NT2/D1 (cell line): ENCODE measurements around the gene FBXL17.
"Not testable (repeated sequence)": the region's sequence is repeated elsewhere in the genome, so short reads cannot be mapped to it uniquely, and the experiment has no call there.

Experiments used
- DNase-seq: peaks from one replicate; pipeline ENCODE4 v3.0.0-alpha.2; 2011; ENCODE audit warnings: low read depth, low spot score
- H3K27me3 ChIP-seq: 2 replicates; pipeline ENCODE4 v1.6.0; 2011; ENCODE audit warnings: mild to moderate bottlenecking; ENCODE audit not compliant: insufficient read length, insufficient read depth
- H3K36me3 ChIP-seq: 2 replicates; pipeline ENCODE4 v1.6.1; 2011; ENCODE audit warnings: mild to moderate bottlenecking, low read length, mixed read lengths; ENCODE audit not compliant: insufficient read depth, insufficient read length
- H3K4me1 ChIP-seq: 2 replicates; pipeline ENCODE4 v1.5.1; 2011; ENCODE audit not compliant: insufficient read depth, insufficient read length
- H3K4me3 ChIP-seq: 2 replicates; pipeline ENCODE4 v1.5.1; 2011; ENCODE audit warnings: low read depth; ENCODE audit not compliant: insufficient read length
- H3K9ac ChIP-seq: 2 replicates; pipeline ENCODE4 v1.6.0; 2011; ENCODE audit warnings: low read depth; ENCODE audit not compliant: insufficient read length
- H3K9me3 ChIP-seq: 2 replicates; pipeline ENCODE4 v1.5.1; 2011; ENCODE audit warnings: mild to moderate bottlenecking, low read length; ENCODE audit not compliant: insufficient read depth
- SUZ12 ChIP-seq: IDR thresholded peaks from 2 replicates; pipeline ENCODE4 v1.6.1; 2011; ENCODE audit not compliant: insufficient read length, insufficient read depth; ENCODE audit errors: extremely low read depth
- YY1 ChIP-seq: IDR thresholded peaks from 2 replicates; pipeline ENCODE4 v1.6.1; 2011; ENCODE audit not compliant: insufficient read length, insufficient read depth
- ZNF274 ChIP-seq: IDR thresholded peaks from 2 replicates; pipeline ENCODE4 v1.6.1; 2011; ENCODE audit warnings: mild to moderate bottlenecking, low read depth, low read length

Gene FBXL17

DNA sequence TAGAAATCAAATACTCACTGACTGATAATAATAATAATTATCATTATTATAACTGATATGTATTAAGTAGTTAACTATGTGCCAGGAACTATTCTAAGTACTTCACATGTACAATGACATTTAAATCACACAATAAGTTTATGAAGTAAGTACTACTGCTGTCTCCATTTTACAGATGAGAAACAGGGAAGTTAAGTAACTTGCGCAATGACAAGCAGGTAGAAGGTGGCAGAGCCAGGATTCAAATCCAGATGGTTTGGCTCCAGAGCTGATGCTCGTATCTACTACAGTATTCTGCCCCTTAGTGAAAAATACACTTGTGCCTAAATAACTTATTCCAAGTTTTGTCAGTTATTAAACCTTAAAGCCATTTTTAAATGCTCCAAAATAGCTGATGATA, 217.3 kb downstream of the FBXL17 start:
- no peak for DNase-seq
- H3K9me3 ChIP-seq, result no peaks in the 10 kb centered on the region
- H3K36me3 ChIP-seq, result no peaks in the 10 kb centered on the region
- H3K4me1 ChIP-seq, result no peaks in the 10 kb centered on the region
- H3K4me3 ChIP-seq, result no peak overlapping the region
- H3K27me3 ChIP-seq, result no peaks in the 10 kb centered on the region
- no peak for TF ChIP-seq ZNF274
- no peak for TF ChIP-seq YY1
- no peak for TF ChIP-seq SUZ12
- H3K9ac ChIP-seq, result no peak overlapping the region

DNA sequence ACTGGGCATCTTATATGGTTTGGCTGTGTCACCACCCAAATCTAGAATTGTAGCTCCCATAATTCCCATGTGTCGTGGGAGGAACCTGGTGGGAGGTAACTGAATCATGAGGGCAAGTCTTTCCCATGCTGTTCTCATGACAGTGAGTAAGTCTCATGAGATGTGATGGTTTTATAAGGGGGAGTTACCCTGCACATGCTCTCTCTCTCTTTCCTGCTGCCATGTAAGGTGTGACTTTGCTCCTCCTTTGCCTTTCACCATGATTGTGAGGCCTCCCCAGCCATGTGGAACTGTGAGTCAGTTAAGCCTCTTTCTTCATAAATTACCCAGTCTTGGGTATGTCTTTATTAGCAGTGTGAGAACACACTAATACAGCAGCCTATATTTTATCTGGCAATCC, 229.0 kb downstream of the FBXL17 start:
- DNase-seq, H3K36me3 ChIP-seq, H3K9me3 ChIP-seq, H3K27me3 ChIP-seq, H3K4me3 ChIP-seq, H3K4me1 ChIP-seq, H3K9ac ChIP-seq: not testable (repeated sequence)

DNA sequence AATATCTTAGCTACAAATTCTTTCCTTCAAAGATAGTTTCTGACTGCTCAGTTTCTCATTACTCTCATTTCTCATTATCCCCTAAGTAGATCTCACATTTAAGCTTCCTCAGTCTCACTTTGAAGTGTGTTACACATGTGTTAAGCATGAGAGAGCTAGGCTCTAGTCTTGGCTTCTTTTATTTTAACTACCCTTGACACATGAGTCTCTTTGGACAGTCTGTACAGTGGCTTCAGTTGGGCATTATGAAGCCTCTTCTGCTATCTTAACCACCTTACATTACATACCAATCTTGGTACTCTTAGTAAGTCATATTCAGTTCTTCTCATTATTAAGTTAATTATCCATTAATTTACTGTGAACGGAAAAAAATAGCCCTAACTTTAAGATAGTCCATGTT, 232.5 kb downstream of the FBXL17 start:
- no peak overlapping the region for H3K4me3 ChIP-seq
- no peak for DNase-seq
- TF ChIP-seq YY1 (no peak), ZNF274 (no peak), SUZ12 (no peak)
- H3K36me3 ChIP-seq, result no peaks in the 10 kb centered on the region
- no peaks in the 10 kb centered on the region for H3K27me3 ChIP-seq
- no peaks in the 10 kb centered on the region for H3K4me1 ChIP-seq
- no peaks in the 10 kb centered on the region for H3K9me3 ChIP-seq
- H3K9ac ChIP-seq, result no peak overlapping the region

DNA sequence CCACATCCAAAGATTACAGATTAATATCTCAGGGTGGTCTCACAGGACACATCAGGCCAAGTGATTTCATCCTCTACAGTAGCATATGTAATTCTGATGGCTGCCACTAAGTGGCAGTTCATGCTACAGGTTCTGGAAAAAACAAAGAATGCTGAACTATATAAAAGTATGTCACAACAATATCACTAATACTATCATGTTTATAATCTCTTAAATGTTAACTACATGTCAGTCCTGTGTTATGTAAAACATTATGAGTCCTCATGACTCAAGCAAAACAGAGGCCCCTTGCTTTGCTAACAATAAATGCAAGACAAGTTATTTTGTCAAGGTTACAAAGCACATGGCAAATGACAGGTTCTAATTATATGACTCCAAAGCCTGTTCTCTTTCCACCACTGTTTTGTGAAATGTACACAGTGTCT, 233.2 kb downstream of the FBXL17 start:
- H3K9ac ChIP-seq, result no peak overlapping the region
- H3K36me3 ChIP-seq, result no peaks in the 10 kb centered on the region
- no peak for DNase-seq
- H3K9me3 ChIP-seq, result no peaks in the 10 kb centered on the region
- H3K27me3 ChIP-seq, result no peaks in the 10 kb centered on the region
- H3K4me3 ChIP-seq, result no peak overlapping the region
- TF ChIP-seq YY1, result no peak
- TF ChIP-seq ZNF274, result no peak
- TF ChIP-seq SUZ12, result no peak
- H3K4me1 ChIP-seq, result no peaks in the 10 kb centered on the region

DNA sequence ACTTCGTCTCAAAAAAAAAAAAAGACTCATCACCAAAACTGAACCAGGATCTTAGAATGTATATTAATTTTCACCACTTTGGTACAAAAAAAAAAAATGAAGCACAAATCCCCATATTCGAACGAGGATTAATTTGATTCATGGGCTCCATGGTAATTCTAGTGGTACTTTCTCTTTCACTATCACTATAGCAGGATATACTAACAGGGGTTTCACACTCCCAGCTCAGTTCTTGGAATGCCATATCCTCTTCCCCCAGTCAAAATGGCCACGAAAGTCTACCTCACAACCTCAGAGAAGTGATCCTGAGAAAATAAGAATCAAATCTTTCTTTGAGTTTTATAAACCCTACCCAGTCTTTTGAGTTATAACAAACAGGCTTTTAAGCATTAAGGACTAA, 235.7 kb downstream of the FBXL17 start:
- Histone ChIP-seq H3K27me3 (no peaks in the 10 kb centered on the region), H3K36me3 (no peaks in the 10 kb centered on the region), H3K4me1 (no peaks in the 10 kb centered on the region), H3K9ac (no peak overlapping the region), H3K4me3 (no peak overlapping the region), H3K9me3 (no peaks in the 10 kb centered on the region)
- TF ChIP-seq YY1, result no peak
- TF ChIP-seq SUZ12, result no peak
- TF ChIP-seq ZNF274, result no peak
- DNase-seq, result no peak

DNA sequence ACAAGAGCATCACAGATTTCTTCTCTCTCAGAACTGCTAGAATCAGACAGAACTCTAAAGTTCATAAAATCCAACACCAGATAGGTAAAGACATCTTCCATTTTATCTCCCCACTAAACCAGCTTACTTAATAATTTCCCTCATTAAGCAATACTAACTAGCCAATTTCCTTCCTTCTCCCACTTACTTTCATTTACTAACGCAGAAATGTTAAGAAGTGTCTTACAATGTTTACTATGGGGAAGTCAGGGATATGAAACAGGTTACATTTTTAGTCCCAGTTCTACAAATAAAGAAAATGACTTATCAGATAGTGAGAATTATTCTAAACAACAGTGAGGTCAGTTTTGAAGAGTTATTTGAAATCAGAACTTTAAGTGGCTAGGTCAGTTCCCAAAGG, 236.5 kb downstream of the FBXL17 start:
- DNase-seq, result no peak
- TF ChIP-seq YY1 (no peak), SUZ12 (no peak), ZNF274 (no peak)
- no peaks in the 10 kb centered on the region for H3K9me3 ChIP-seq
- no peaks in the 10 kb centered on the region for H3K4me1 ChIP-seq
- no peak overlapping the region for H3K9ac ChIP-seq
- no peaks in the 10 kb centered on the region for H3K27me3 ChIP-seq
- no peak overlapping the region for H3K4me3 ChIP-seq
- H3K36me3 ChIP-seq, result no peaks in the 10 kb centered on the region

DNA sequence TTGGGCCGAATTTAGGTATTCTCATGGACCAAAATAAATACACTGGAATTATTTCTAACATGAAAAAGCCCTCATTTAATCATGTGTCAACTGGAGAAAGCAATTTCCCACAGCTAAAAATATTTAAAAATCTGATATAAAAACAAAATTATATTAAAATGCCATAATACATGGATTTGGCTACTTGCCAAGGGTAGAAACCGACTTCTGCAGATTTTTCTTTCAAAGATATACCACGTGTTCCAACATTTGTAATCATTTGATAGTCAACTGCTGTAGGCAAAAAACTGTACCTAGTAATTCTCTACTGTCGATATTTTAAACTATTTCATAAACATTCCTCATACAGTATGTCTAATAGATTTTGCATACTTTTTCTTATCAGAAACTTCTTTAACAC, 237.6 kb downstream of the FBXL17 start:
- H3K4me1 ChIP-seq, result no peaks in the 10 kb centered on the region
- H3K36me3 ChIP-seq, result no peaks in the 10 kb centered on the region
- H3K9me3 ChIP-seq, result no peaks in the 10 kb centered on the region
- DNase-seq, result no peak
- H3K4me3 ChIP-seq, result no peak overlapping the region
- H3K27me3 ChIP-seq, result no peaks in the 10 kb centered on the region
- no peak for TF ChIP-seq ZNF274
- no peak for TF ChIP-seq YY1
- no peak for TF ChIP-seq SUZ12
- H3K9ac ChIP-seq, result no peak overlapping the region

DNA sequence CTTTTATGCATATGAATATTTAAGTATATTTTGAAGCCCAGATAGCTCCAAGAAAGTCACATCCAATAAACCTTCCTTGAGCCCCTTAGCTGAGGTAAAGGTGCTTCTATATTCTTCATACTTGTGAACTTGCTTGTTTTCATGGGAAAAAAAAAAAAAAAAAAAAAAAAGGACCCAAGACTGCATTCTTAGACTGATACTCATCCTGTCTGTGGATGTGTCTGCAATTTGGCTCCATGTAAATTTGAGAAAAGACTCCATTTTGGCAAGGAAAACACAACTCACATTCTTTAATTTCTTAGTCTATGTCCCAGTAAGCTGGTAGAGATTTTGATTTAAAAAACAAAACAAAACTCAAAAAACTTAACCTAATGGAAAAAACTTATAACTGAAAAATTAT, 238.3 kb downstream of the FBXL17 start:
- H3K4me3 ChIP-seq, result no peak overlapping the region
- no peaks in the 10 kb centered on the region for H3K27me3 ChIP-seq
- H3K36me3 ChIP-seq, result no peaks in the 10 kb centered on the region
- no peaks in the 10 kb centered on the region for H3K9me3 ChIP-seq
- no peaks in the 10 kb centered on the region for H3K4me1 ChIP-seq
- H3K9ac ChIP-seq, result no peak overlapping the region
- TF ChIP-seq SUZ12 (no peak), ZNF274 (no peak), YY1 (no peak)
- no peak for DNase-seq
